Uterus (tissue), 4 donors: Measurements from ENCODE around the gene CCSER2. TPM values are rescaled to one million over a fixed set of nuclear protein-coding genes. Genes with fewer than 3 reads are reported as not detected.

Experiments
- DNase-seq, 2 donors: peaks; one replicate each; pipeline ENCODE4 v3.0.0-alpha.2; 2019 to 2020
- H3K27ac ChIP-seq, 2 donors: fragments of 200-600 bp; sonication (generic); 1 replicate in 1 of 2; 2 replicates in 1 of 2; pipeline ENCODE4 v1.5.1; 2016 to 2018
- H3K27me3 ChIP-seq, 2 donors: fragments of 200-600 bp; sonication (generic); one replicate each; pipeline ENCODE4 v1.5.1; 2018 to 2019; ENCODE audit warnings: control low read depth in 1 of 2
- H3K36me3 ChIP-seq, 2 donors: fragments of 200-600 bp; sonication (generic); one replicate each; pipeline ENCODE4 v1.5.1; 2019; ENCODE audit warnings: control low read depth in 1 of 2
- H3K4me1 ChIP-seq, 2 donors: fragments of 200-600 bp; sonication (generic); one replicate each; pipeline ENCODE4 v1.5.1; 2018 to 2019; ENCODE audit warnings: control low read depth in 1 of 2
- H3K4me3 ChIP-seq, 2 donors: fragments of 200-600 bp; sonication (generic); 1 replicate in 1 of 2; 2 replicates in 1 of 2; pipeline ENCODE4 v1.5.1; 2018 to 2019; ENCODE audit warnings: mild to moderate bottlenecking in 1 of 2
- H3K9me3 ChIP-seq, 2 donors: fragments of 200-600 bp; sonication (generic); one replicate each; pipeline ENCODE4 v1.5.1; 2019; ENCODE audit warnings: control low read depth in 1 of 2
- CTCF ChIP-seq, 4 experiments: fragments of 200-600 bp in 2 of 4; fragments of 450-650 bp in 2 of 4; sonication (generic) in 2 of 4; IDR thresholded peaks; one replicate each; pipeline ENCODE4 v1.5.1; 2016 to 2019; ENCODE audit warnings: antibody characterized with exemption in 4 of 4, mild to moderate bottlenecking in 2 of 4, moderate library complexity in 1 of 4
- POLR2A ChIP-seq, 2 donors: fragments of 450-650 bp; IDR thresholded peaks; one replicate each; pipeline ENCODE4 v1.6.1; 2016; ENCODE audit warnings: antibody characterized with exemption in 2 of 2, mild to moderate bottlenecking in 1 of 2, moderate library complexity in 1 of 2
- intact Hi-C: fragments of 100-400 bp; cut with DNase I; formaldehyde crosslinking; loops from one replicate; pipeline ENCODE4 v1.15.1; 2023; ENCODE audit warnings: low total_unique reads
- total RNA-seq, 4 donors: library from RNA; depleted of rRNA in 3 of 4; stranded (reverse); fragments of >200 nt in 3 of 4; gene quantifications; one replicate each; pipeline versions ENCODE4 v1.1.0 to v1.2.4, GENCODE V29; 2014 to 2023
- donor health status: DM: yes; HTN: yes; CAD: no.

Gene CCSER2
- total RNA-seq, 4 donors from 2014 or later, result 40.5 to 112 (median 54.0) TPM

GRCh38 chr10:84353052-84353803, 24.8 kb downstream of the CCSER2 start:
- Histone ChIP-seq H3K4me3 (no peak overlapping the region), H3K36me3 (no peaks in the 10 kb centered on the region), H3K27ac (no peak overlapping the region), H3K27me3 (no peaks in the 10 kb centered on the region), H3K9me3 (no peaks in the 10 kb centered on the region), H3K4me1 (peaks cover 0 to 4% of the 10 kb centered on the region in 2 donors)
- no peak for TF ChIP-seq CTCF (IDR thresholded peaks at IDR 0.05)
- no peak for TF ChIP-seq POLR2A (IDR thresholded peaks at IDR 0.05)
- no peak for DNase-seq
- intact Hi-C loops, result no loop called here

GRCh38 chr10:84354623-84355022, 26.2 kb downstream of the CCSER2 start:
- Histone ChIP-seq H3K36me3 (no peaks in the 10 kb centered on the region), H3K4me3 (no peak overlapping the region), H3K27ac (no peak overlapping the region), H3K4me1 (peaks cover 0 to 6% of the 10 kb centered on the region in 2 donors), H3K9me3 (no peaks in the 10 kb centered on the region), H3K27me3 (no peaks in the 10 kb centered on the region)
- DNase-seq, result no peak
- intact Hi-C loops, result no loop called here
- TF ChIP-seq CTCF (IDR thresholded peaks at IDR 0.05), result no peak

- Histone ChIP-seq H3K4me1 (peaks cover 0 to 6% of the 10 kb centered on the region in 2 donors), H3K9me3 (no peaks in the 10 kb centered on the region), H3K4me3 (no peak overlapping the region), H3K27ac (no peak overlapping the region), H3K27me3 (no peaks in the 10 kb centered on the region), H3K36me3 (no peaks in the 10 kb centered on the region)
- DNase-seq, result no peak
- intact Hi-C loops, result no loop called here
- TF ChIP-seq CTCF (IDR thresholded peaks at IDR 0.05) (no peak), POLR2A (IDR thresholded peaks at IDR 0.05) (no peak)
Observed at GRCh38 chr10:84355106-84355505, 26.7 kb downstream of the CCSER2 start.

GRCh38 chr10:84356928-84357327, 28.5 kb downstream of the CCSER2 start:
- no peaks in the 10 kb centered on the region for H3K9me3 ChIP-seq
- peaks cover 0 to 6% of the 10 kb centered on the region in 2 donors for H3K4me1 ChIP-seq
- DNase-seq, result no peak
- no peak overlapping the region for H3K27ac ChIP-seq
- no peaks in the 10 kb centered on the region for H3K36me3 ChIP-seq
- TF ChIP-seq POLR2A (IDR thresholded peaks at IDR 0.05) (no peak), CTCF (IDR thresholded peaks at IDR 0.05) (no peak)
- no peaks in the 10 kb centered on the region for H3K27me3 ChIP-seq
- H3K4me3 ChIP-seq, result no peak overlapping the region
- intact Hi-C loops, result no loop called here

- Histone ChIP-seq H3K4me3 (no peak overlapping the region), H3K27me3 (no peaks in the 10 kb centered on the region), H3K27ac (no peak overlapping the region), H3K4me1 (peaks cover 0 to 6% of the 10 kb centered on the region in 2 donors), H3K9me3 (no peaks in the 10 kb centered on the region), H3K36me3 (no peaks in the 10 kb centered on the region)
- intact Hi-C loops, result no loop called here
- TF ChIP-seq CTCF (IDR thresholded peaks at IDR 0.05), result no peak
- TF ChIP-seq POLR2A (IDR thresholded peaks at IDR 0.05), result no peak
- DNase-seq, result no peak
Observed at GRCh38 chr10:84358743-84359142, 30.4 kb downstream of the CCSER2 start.
